H1 (cell line): ENCODE measurements around the gene TBC1D4. TPM values are rescaled to one million over a fixed set of nuclear protein-coding genes. Genes with fewer than 3 reads are reported as not detected.

Experiments used
- ASH2L ChIP-seq: fragments of 200-600, 300-600 bp; sonication (generic); IDR thresholded peaks from one replicate; pipeline ENCODE4 v1.7.1; 2017; ENCODE audit warnings: low read length
- BCL11A ChIP-seq, 2 experiments: IDR thresholded peaks; one replicate each; pipeline ENCODE4 v1.6.1; 2011; ENCODE audit warnings: low read depth in 2 of 2, low read length in 2 of 2, mild to moderate bottlenecking in 2 of 2
- CHD1 ChIP-seq: IDR thresholded peaks from 2 replicates; pipeline ENCODE4 v1.6.1; 2012; ENCODE audit warnings: low read depth, low read length, improper control_type of control experiment
- JUND ChIP-seq: IDR thresholded peaks from 2 replicates; pipeline ENCODE4 v1.6.1; 2011; ENCODE audit warnings: mild to moderate bottlenecking, improper control_type of control experiment, low read length
- MAFK ChIP-seq: IDR thresholded peaks from 2 replicates; pipeline ENCODE4 v1.6.1; 2012; ENCODE audit warnings: low read depth, mild to moderate bottlenecking, improper control_type of control experiment, low read length
- NRF1 ChIP-seq: IDR thresholded peaks from 2 replicates; pipeline ENCODE4 v1.6.1; 2011; ENCODE audit warnings: mild to moderate bottlenecking, low read depth, low read length, improper control_type of control experiment
- POLR2AphosphoS5 ChIP-seq: IDR thresholded peaks from 2 replicates; pipeline ENCODE4 v1.6.1; 2011; ENCODE audit warnings: low read depth, low read length
- POU5F1 ChIP-seq: IDR thresholded peaks from 2 replicates; pipeline ENCODE4 v1.6.1; 2011; ENCODE audit warnings: low read depth, mild to moderate bottlenecking, low read length, moderate library complexity
- SAP30 ChIP-seq: fragments of 300-600 bp; sonication (generic); IDR thresholded peaks from 2 replicates; pipeline ENCODE4 v1.7.1; 2012; ENCODE audit warnings: low read length, moderate library complexity, mild to moderate bottlenecking, inconsistent platforms; ENCODE audit not compliant: insufficient read depth, insufficient replicate concordance
- SIX5 ChIP-seq: IDR thresholded peaks from 2 replicates; pipeline ENCODE4 v1.6.1; 2011; ENCODE audit warnings: mild to moderate bottlenecking, low read depth, low read length
- polyA plus RNA-seq, 7 experiments: library from polyadenylated mRNA; depleted of rRNA in 3 of 7; stranded (reverse) in 5 of 7; unstranded in 2 of 7; fragments of >200 nt in 5 of 7; fragments of 200-250 nt in 2 of 7; gene quantifications; 1 replicate in 5 of 7; 2 replicates in 1 of 7; 4 replicates in 1 of 7; pipeline versions ENCODE4 v1.2.1 to v1.2.3, GENCODE V29; 2011 to 2013; ENCODE audit warnings: missing spikeins in 2 of 7, mixed read lengths in 2 of 7
- total RNA-seq: library from RNA; stranded (reverse); fragmentation: NEBNext Ultra II Directional; extraction: Animal tissue kit (Norgen Biotek cat#: 25700); gene quantifications from 2 replicates; pipeline ENCODE4 v1.2.1, GENCODE V29; 2021
- TF ChIP-seq, protein P1 (sequence below): fragments of 300-600 bp; sonication (generic); IDR thresholded peaks from 2 replicates; pipeline ENCODE4 v1.7.1; 2012; ENCODE audit warnings: low read length, moderate library complexity, mild to moderate bottlenecking, inconsistent platforms; ENCODE audit not compliant: insufficient replicate concordance
- TF ChIP-seq, protein P2 (sequence below): IDR thresholded peaks from 2 replicates; pipeline ENCODE4 v1.6.1; 2012; ENCODE audit warnings: inconsistent platforms

Gene TBC1D4
- total and polyA plus RNA-seq, 2 of the 8 experiments (the other 6 are each of a cell fraction or from before 2014, with no cell fraction given), result 16.7 to 39.0 TPM

DNA sequence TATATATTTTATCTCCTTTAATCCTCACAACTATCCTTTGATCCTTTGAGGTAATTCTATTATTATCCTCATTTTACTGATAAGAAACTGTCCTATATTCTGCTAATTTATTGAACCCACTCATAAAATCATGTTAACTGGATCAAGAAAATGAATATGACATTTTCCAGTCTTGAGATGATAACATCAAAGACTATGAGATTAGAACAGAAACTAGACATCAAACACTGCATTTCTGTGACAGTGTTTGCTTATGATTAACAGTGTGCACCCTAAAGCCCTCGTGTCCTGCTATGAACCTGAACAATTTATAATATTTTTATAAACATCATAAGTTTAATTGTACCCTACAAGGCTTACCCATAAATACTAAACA, 96.3 kb downstream of the TBC1D4 start (continued):
- TF ChIP-seq, protein P1, sequence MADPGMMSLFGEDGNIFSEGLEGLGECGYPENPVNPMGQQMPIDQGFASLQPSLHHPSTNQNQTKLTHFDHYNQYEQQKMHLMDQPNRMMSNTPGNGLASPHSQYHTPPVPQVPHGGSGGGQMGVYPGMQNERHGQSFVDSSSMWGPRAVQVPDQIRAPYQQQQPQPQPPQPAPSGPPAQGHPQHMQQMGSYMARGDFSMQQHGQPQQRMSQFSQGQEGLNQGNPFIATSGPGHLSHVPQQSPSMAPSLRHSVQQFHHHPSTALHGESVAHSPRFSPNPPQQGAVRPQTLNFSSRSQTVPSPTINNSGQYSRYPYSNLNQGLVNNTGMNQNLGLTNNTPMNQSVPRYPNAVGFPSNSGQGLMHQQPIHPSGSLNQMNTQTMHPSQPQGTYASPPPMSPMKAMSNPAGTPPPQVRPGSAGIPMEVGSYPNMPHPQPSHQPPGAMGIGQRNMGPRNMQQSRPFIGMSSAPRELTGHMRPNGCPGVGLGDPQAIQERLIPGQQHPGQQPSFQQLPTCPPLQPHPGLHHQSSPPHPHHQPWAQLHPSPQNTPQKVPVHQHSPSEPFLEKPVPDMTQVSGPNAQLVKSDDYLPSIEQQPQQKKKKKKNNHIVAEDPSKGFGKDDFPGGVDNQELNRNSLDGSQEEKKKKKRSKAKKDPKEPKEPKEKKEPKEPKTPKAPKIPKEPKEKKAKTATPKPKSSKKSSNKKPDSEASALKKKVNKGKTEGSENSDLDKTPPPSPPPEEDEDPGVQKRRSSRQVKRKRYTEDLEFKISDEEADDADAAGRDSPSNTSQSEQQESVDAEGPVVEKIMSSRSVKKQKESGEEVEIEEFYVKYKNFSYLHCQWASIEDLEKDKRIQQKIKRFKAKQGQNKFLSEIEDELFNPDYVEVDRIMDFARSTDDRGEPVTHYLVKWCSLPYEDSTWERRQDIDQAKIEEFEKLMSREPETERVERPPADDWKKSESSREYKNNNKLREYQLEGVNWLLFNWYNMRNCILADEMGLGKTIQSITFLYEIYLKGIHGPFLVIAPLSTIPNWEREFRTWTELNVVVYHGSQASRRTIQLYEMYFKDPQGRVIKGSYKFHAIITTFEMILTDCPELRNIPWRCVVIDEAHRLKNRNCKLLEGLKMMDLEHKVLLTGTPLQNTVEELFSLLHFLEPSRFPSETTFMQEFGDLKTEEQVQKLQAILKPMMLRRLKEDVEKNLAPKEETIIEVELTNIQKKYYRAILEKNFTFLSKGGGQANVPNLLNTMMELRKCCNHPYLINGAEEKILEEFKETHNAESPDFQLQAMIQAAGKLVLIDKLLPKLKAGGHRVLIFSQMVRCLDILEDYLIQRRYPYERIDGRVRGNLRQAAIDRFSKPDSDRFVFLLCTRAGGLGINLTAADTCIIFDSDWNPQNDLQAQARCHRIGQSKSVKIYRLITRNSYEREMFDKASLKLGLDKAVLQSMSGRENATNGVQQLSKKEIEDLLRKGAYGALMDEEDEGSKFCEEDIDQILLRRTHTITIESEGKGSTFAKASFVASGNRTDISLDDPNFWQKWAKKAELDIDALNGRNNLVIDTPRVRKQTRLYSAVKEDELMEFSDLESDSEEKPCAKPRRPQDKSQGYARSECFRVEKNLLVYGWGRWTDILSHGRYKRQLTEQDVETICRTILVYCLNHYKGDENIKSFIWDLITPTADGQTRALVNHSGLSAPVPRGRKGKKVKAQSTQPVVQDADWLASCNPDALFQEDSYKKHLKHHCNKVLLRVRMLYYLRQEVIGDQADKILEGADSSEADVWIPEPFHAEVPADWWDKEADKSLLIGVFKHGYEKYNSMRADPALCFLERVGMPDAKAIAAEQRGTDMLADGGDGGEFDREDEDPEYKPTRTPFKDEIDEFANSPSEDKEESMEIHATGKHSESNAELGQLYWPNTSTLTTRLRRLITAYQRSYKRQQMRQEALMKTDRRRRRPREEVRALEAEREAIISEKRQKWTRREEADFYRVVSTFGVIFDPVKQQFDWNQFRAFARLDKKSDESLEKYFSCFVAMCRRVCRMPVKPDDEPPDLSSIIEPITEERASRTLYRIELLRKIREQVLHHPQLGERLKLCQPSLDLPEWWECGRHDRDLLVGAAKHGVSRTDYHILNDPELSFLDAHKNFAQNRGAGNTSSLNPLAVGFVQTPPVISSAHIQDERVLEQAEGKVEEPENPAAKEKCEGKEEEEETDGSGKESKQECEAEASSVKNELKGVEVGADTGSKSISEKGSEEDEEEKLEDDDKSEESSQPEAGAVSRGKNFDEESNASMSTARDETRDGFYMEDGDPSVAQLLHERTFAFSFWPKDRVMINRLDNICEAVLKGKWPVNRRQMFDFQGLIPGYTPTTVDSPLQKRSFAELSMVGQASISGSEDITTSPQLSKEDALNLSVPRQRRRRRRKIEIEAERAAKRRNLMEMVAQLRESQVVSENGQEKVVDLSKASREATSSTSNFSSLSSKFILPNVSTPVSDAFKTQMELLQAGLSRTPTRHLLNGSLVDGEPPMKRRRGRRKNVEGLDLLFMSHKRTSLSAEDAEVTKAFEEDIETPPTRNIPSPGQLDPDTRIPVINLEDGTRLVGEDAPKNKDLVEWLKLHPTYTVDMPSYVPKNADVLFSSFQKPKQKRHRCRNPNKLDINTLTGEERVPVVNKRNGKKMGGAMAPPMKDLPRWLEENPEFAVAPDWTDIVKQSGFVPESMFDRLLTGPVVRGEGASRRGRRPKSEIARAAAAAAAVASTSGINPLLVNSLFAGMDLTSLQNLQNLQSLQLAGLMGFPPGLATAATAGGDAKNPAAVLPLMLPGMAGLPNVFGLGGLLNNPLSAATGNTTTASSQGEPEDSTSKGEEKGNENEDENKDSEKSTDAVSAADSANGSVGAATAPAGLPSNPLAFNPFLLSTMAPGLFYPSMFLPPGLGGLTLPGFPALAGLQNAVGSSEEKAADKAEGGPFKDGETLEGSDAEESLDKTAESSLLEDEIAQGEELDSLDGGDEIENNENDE, result no peak
- no peak for TF ChIP-seq NRF1
- no peak for TF ChIP-seq CHD1
- no peak for TF ChIP-seq POLR2AphosphoS5
- TF ChIP-seq, protein P2, sequence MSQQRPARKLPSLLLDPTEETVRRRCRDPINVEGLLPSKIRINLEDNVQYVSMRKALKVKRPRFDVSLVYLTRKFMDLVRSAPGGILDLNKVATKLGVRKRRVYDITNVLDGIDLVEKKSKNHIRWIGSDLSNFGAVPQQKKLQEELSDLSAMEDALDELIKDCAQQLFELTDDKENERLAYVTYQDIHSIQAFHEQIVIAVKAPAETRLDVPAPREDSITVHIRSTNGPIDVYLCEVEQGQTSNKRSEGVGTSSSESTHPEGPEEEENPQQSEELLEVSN, result no peak
- TF ChIP-seq POU5F1, result no peak
- no peak for TF ChIP-seq SAP30
- TF ChIP-seq MAFK, result no peak
- no peak for TF ChIP-seq JUND
- no peak for TF ChIP-seq SIX5
- TF ChIP-seq ASH2L, result no peak
- no peak for TF ChIP-seq BCL11A (IDR thresholded peaks at IDR 0.05; ENCODE audit: low read depth in 2 of 2, low read length in 2 of 2)
